SIG-M5 treated with dmso at 0.1 percent for 504 hours (cell line): ENCODE measurements around the gene LGSN.
"Not testable (repeated sequence)": the region's sequence is repeated elsewhere in the genome, so short reads cannot be mapped to it uniquely, and the experiment has no call there.

Experiments
- DNase-seq: peaks from one replicate; lab custom pipeline; 2025; ENCODE audit not compliant: unreplicated experiment; lab: John Stamatoyannopoulos, UW

LGSN gene

GRCh38 chr6:63307581-63308246 is 12.1 kb downstream of the LGSN start:
- DNase-seq, result peak; percentile 62

- DNase-seq, result no peak
Observed at GRCh38 chr6:63306420-63306819, 13.4 kb downstream of the LGSN start.

- no peak for DNase-seq
Observed at GRCh38 chr6:63305277-63305676, 14.5 kb downstream of the LGSN start.

- DNase-seq, result no peak
Observed at GRCh38 chr6:63303476-63303875, 16.3 kb downstream of the LGSN start.

- no peak for DNase-seq
Observed at GRCh38 chr6:63299667-63300066, 20.1 kb downstream of the LGSN start.

- DNase-seq, result no peak
Observed at GRCh38 chr6:63295553-63296194, 24.1 kb downstream of the LGSN start.

GRCh38 chr6:63290492-63291058 is 29.2 kb downstream of the LGSN start:
- no peak for DNase-seq

- no peak for DNase-seq
Observed at GRCh38 chr6:63289269-63289872, 30.4 kb downstream of the LGSN start.

GRCh38 chr6:63280639-63281180 is 39.1 kb downstream of the LGSN start:
- no peak for DNase-seq

GRCh38 chr6:63278916-63279315 is 40.9 kb downstream of the LGSN start:
- no peak for DNase-seq

- no peak for DNase-seq
Observed at GRCh38 chr6:63275953-63276352, 43.8 kb downstream of the LGSN start.

- DNase-seq, result not testable (repeated sequence)
Observed at GRCh38 chr6:63274795-63275430, 44.9 kb downstream of the LGSN start.

- DNase-seq, result peak; percentile 45
Observed at GRCh38 chr6:63272397-63272796, 47.4 kb downstream of the LGSN start.

- no peak for DNase-seq
Observed at GRCh38 chr6:63269470-63269869, 50.3 kb downstream of the LGSN start.

GRCh38 chr6:63268574-63268973 is 51.2 kb downstream of the LGSN start:
- no peak for DNase-seq

- no peak for DNase-seq
Observed at GRCh38 chr6:63267828-63268227, 52.0 kb downstream of the LGSN start.

GRCh38 chr6:63267046-63267445 is 52.7 kb downstream of the LGSN start:
- DNase-seq, result no peak

- DNase-seq, result no peak
Observed at GRCh38 chr6:63263444-63263843, 56.3 kb downstream of the LGSN start.

- no peak for DNase-seq
Observed at GRCh38 chr6:63261820-63262219, 58.0 kb downstream of the LGSN start.

GRCh38 chr6:63259153-63259552 is 60.6 kb downstream of the LGSN start:
- no peak for DNase-seq

GRCh38 chr6:63249875-63250482 is 69.8 kb downstream of the LGSN start:
- no peak for DNase-seq
